GM23338 (cell line): Measurements from ENCODE around the gene HMG20B. TPM values are rescaled to one million over a fixed set of nuclear protein-coding genes. Genes with fewer than 3 reads are reported as not detected.

Source experiments
- ATAC-seq: fragments of 200-7000 bp; cut with Tn5 transposase; 3 replicates; pipeline ENCODE4 v1.9.1; 2020
- DNase-seq: peaks from one replicate; pipeline ENCODE4 v3.0.0-alpha.2; 2015; ENCODE audit warnings: low spot score
- H2AFZ ChIP-seq: fragments of 200-600 bp; sonication (generic); 2 replicates; pipeline ENCODE4 v1.8.0; 2016; ENCODE audit warnings: antibody characterized with exemption, mild to moderate bottlenecking, moderate library complexity
- H3F3A ChIP-seq: fragments of 200-600 bp; sonication (generic); replicated peaks from 2 replicates; pipeline ENCODE4 v1.8.0; 2017; ENCODE audit warnings: antibody characterized with exemption, mixed run types, low read depth
- H3K27ac ChIP-seq: fragments of 200-600 bp; sonication (generic); 2 replicates; pipeline ENCODE4 v1.6.1; 2016; ENCODE audit warnings: low read depth
- H3K27me3 ChIP-seq: fragments of 200-600 bp; sonication (generic); 2 replicates; pipeline ENCODE4 v1.8.0; 2016; ENCODE audit warnings: mild to moderate bottlenecking, mixed run types, moderate library complexity; ENCODE audit not compliant: insufficient read depth
- H3K36me3 ChIP-seq: fragments of 200-600 bp; sonication (generic); 2 replicates; pipeline ENCODE4 v1.8.0; 2016; ENCODE audit warnings: mild to moderate bottlenecking; ENCODE audit not compliant: insufficient read depth
- H3K4me1 ChIP-seq: fragments of 200-600 bp; sonication (generic); 2 replicates; pipeline ENCODE4 v1.8.0; 2016; ENCODE audit warnings: mild to moderate bottlenecking, moderate library complexity; ENCODE audit not compliant: insufficient read depth
- H3K4me2 ChIP-seq: fragments of 200-600 bp; sonication (generic); 2 replicates; pipeline ENCODE4 v1.7.1; 2017; ENCODE audit warnings: mixed run types
- H3K4me3 ChIP-seq: fragments of 200-600 bp; sonication (generic); 2 replicates; pipeline ENCODE4 v1.6.1; 2016; ENCODE audit warnings: mixed run types
- H3K79me2 ChIP-seq: fragments of 200-600 bp; sonication (generic); replicated peaks from 2 replicates; pipeline ENCODE4 v1.8.0; 2017; ENCODE audit warnings: mild to moderate bottlenecking; ENCODE audit not compliant: insufficient read depth
- H3K9me2 ChIP-seq: fragments of 200-600 bp; sonication (generic); 2 replicates; pipeline ENCODE4 v1.8.0; 2017; ENCODE audit not compliant: insufficient read depth
- H4K20me1 ChIP-seq: fragments of 200-600 bp; sonication (generic); replicated peaks from 2 replicates; pipeline ENCODE4 v1.8.0; 2017; ENCODE audit warnings: mild to moderate bottlenecking; ENCODE audit not compliant: insufficient read depth
- H3K27ac Mint-ChIP-seq: 2 replicates; pipeline ENCODE4 v1.8.0; 2020; ENCODE audit warnings: inconsistent platforms, mild to moderate bottlenecking, moderate library complexity, mixed read lengths
- H3K27me3 Mint-ChIP-seq: 3 replicates; pipeline ENCODE4 v1.8.0; 2022; ENCODE audit warnings: low read depth, mild to moderate bottlenecking, moderate library complexity, mixed read lengths, inconsistent platforms; ENCODE audit not compliant: insufficient read depth, poor library complexity
- H3K36me3 Mint-ChIP-seq: 3 replicates; pipeline ENCODE4 v1.8.0; 2021; ENCODE audit warnings: low read depth, mild to moderate bottlenecking, inconsistent platforms, moderate library complexity, mixed read lengths
- H3K4me1 Mint-ChIP-seq: 3 replicates; pipeline ENCODE4 v1.8.0; 2020; ENCODE audit warnings: mild to moderate bottlenecking, inconsistent platforms, mixed read lengths
- H3K4me3 Mint-ChIP-seq: 3 replicates; pipeline ENCODE4 v1.8.0; 2021; ENCODE audit warnings: moderate library complexity, mild to moderate bottlenecking, inconsistent platforms, mixed read lengths
- H3K9me3 Mint-ChIP-seq: 3 replicates; pipeline ENCODE4 v1.8.0; 2020; ENCODE audit warnings: moderate library complexity, mild to moderate bottlenecking, inconsistent platforms, mixed read lengths
- EZH2 ChIP-seq: fragments of 200-600 bp; sonication (generic); IDR thresholded peaks from one replicate; pipeline ENCODE4 v1.8.0; 2017; ENCODE audit warnings: antibody characterized with exemption, mild to moderate bottlenecking, low read depth; ENCODE audit not compliant: unreplicated experiment
- EZH2phosphoT487 ChIP-seq: fragments of 200-600 bp; sonication (generic); IDR thresholded peaks from one replicate; pipeline ENCODE4 v1.8.1; 2018; ENCODE audit warnings: antibody characterized with exemption; ENCODE audit not compliant: unreplicated experiment
- JUNB ChIP-seq: IDR thresholded peaks from one replicate; pipeline ENCODE4 v1.6.1; 2016; ENCODE audit warnings: antibody characterized with exemption; ENCODE audit not compliant: unreplicated experiment
- NANOG ChIP-seq: IDR thresholded peaks from 2 replicates; pipeline ENCODE4 v1.6.1; 2016; ENCODE audit warnings: antibody characterized with exemption, borderline replicate concordance
- POLR2AphosphoS5 ChIP-seq: IDR thresholded peaks from 2 replicates; pipeline ENCODE4 v1.6.1; 2016; ENCODE audit warnings: antibody characterized with exemption, low read depth
- ZNF114 ChIP-seq: fragments of 250-450 bp; sonication (Bioruptor Pico); IDR thresholded peaks from 2 replicates; pipeline ENCODE4 v1.5.0; 2020; ENCODE audit warnings: mild to moderate bottlenecking, moderate library complexity
- polyA plus RNA-seq: library from polyadenylated mRNA; unstranded; fragments of >200 nt; fragmentation: Nextera tagmentation; extraction: Ambion mirVana; gene quantifications from 2 replicates; pipeline ENCODE4 v1.2.1, GENCODE V29; 2016
- total RNA-seq: library from RNA; depleted of rRNA; stranded (reverse); fragments of >200 nt; shearing (Covaris generic); gene quantifications from 2 replicates; pipeline ENCODE4 v1.2.3, GENCODE V29; 2014
- TF ChIP-seq, protein P1 (sequence below), 2 experiments: fragments of 200-600 bp in 1 of 2; sonication (generic) in 1 of 2; conservative IDR thresholded peaks; 2 replicates each; pipeline versions ENCODE4 v1.5.1 to v1.6.1; 2016 to 2017; ENCODE audit warnings: antibody characterized with exemption in 2 of 2, low read depth in 2 of 2, mild to moderate bottlenecking in 2 of 2, moderate library complexity in 1 of 2
- TF ChIP-seq, protein P2 (sequence below): IDR thresholded peaks from one replicate; pipeline ENCODE4 v1.6.1; 2018; ENCODE audit warnings: antibody characterized with exemption; ENCODE audit not compliant: unreplicated experiment
- TF ChIP-seq, protein P3 (sequence below): IDR thresholded peaks from 2 replicates; pipeline ENCODE4 v1.6.1; 2016; ENCODE audit warnings: antibody characterized with exemption

The HMG20B gene
- total and polyA plus RNA-seq, 2 experiments from 2014 or later, result 74.1 to 130 TPM

DNA sequence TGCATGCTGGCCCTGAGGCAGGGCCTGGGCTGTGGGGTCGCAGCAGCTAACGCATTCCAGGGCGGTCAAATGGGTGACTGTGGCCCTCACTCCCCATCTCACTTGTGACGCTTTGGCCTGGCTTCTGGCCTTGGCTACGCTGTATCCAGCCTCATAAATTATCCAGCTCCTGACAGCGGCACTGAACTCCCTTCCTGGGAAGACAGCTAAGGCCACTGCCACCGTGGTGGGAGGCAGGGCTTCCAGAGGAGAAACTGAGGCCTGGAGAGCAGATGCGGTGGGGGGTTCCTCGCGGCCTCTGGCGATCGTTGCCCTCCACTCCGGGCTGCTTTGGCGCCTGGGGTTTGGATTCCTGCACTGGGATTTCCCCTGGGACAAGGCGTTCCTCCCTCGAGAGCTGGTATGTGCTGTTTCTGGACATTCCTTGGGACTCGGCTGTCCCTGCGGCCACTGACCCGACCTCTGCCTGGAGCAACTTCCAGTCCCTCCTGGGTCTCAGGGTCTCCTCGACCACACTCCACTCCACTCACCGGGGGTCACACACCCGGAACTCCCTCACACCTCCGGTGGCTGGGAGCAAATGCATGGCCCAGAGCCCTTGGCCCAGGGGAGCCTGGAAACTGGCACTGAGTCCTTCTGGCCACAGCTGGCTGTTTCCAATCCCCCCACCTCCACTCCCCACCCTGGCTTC is 30.5 kb downstream of the HMG20B start:
- H3K27ac ChIP-seq, result no peak overlapping the region
- Mint-ChIP-seq H3K4me1 (peaks cover 10% of the 10 kb centered on the region), H3K4me3 (no peak overlapping the region), H3K36me3 (no peaks in the 10 kb centered on the region), H3K9me3 (no peaks in the 10 kb centered on the region), H3K27me3 (peaks cover 10% of the 10 kb centered on the region), H3K27ac (no peak overlapping the region)
- H3K4me2 ChIP-seq, result no peak overlapping the region
- H3K4me3 ChIP-seq, result no peak overlapping the region
- peaks cover 4% of the 10 kb centered on the region; the same call in 1 of the 2 replicates for H3F3A ChIP-seq
- peaks cover 11% of the 10 kb centered on the region for H3K27me3 ChIP-seq
- peaks cover 10% of the 10 kb centered on the region for H3K4me1 ChIP-seq
- ATAC-seq (no peak), DNase-seq (no peak)
- no peak overlapping the region for H2AFZ ChIP-seq
- H3K79me2 ChIP-seq, result no peaks in the 10 kb centered on the region
- no peaks in the 10 kb centered on the region for H3K36me3 ChIP-seq
- TF ChIP-seq POLR2AphosphoS5 (no peak), EZH2phosphoT487 (no peak), EZH2 (no peak)
- TF ChIP-seq, protein P1, sequence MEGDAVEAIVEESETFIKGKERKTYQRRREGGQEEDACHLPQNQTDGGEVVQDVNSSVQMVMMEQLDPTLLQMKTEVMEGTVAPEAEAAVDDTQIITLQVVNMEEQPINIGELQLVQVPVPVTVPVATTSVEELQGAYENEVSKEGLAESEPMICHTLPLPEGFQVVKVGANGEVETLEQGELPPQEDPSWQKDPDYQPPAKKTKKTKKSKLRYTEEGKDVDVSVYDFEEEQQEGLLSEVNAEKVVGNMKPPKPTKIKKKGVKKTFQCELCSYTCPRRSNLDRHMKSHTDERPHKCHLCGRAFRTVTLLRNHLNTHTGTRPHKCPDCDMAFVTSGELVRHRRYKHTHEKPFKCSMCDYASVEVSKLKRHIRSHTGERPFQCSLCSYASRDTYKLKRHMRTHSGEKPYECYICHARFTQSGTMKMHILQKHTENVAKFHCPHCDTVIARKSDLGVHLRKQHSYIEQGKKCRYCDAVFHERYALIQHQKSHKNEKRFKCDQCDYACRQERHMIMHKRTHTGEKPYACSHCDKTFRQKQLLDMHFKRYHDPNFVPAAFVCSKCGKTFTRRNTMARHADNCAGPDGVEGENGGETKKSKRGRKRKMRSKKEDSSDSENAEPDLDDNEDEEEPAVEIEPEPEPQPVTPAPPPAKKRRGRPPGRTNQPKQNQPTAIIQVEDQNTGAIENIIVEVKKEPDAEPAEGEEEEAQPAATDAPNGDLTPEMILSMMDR (conservative IDR thresholded peaks at IDR 0.05; ENCODE audit: low read depth in 2 of 2), result no peak
- no peaks in the 10 kb centered on the region for H4K20me1 ChIP-seq
- no peaks in the 10 kb centered on the region for H3K9me2 ChIP-seq

- Histone ChIP-seq H3K4me2 (no peak overlapping the region), H3K9me2 (no peaks in the 10 kb centered on the region), H3K27me3 (peaks cover 11% of the 10 kb centered on the region), H3K4me1 (peaks cover 10% of the 10 kb centered on the region), H4K20me1 (no peaks in the 10 kb centered on the region), H3F3A (peaks cover 4% of the 10 kb centered on the region; the same call in 1 of the 2 replicates), H3K79me2 (no peaks in the 10 kb centered on the region), H3K4me3 (no peak overlapping the region), H3K36me3 (no peaks in the 10 kb centered on the region), H3K27ac (no peak overlapping the region), H2AFZ (no peak overlapping the region)
- Mint-ChIP-seq H3K4me3 (no peak overlapping the region), H3K4me1 (peaks cover 11% of the 10 kb centered on the region), H3K9me3 (no peaks in the 10 kb centered on the region), H3K36me3 (no peaks in the 10 kb centered on the region), H3K27ac (no peak overlapping the region), H3K27me3 (peaks cover 12% of the 10 kb centered on the region)
- no peak for DNase-seq
- ATAC-seq, result no peak
- TF ChIP-seq, protein P2, sequence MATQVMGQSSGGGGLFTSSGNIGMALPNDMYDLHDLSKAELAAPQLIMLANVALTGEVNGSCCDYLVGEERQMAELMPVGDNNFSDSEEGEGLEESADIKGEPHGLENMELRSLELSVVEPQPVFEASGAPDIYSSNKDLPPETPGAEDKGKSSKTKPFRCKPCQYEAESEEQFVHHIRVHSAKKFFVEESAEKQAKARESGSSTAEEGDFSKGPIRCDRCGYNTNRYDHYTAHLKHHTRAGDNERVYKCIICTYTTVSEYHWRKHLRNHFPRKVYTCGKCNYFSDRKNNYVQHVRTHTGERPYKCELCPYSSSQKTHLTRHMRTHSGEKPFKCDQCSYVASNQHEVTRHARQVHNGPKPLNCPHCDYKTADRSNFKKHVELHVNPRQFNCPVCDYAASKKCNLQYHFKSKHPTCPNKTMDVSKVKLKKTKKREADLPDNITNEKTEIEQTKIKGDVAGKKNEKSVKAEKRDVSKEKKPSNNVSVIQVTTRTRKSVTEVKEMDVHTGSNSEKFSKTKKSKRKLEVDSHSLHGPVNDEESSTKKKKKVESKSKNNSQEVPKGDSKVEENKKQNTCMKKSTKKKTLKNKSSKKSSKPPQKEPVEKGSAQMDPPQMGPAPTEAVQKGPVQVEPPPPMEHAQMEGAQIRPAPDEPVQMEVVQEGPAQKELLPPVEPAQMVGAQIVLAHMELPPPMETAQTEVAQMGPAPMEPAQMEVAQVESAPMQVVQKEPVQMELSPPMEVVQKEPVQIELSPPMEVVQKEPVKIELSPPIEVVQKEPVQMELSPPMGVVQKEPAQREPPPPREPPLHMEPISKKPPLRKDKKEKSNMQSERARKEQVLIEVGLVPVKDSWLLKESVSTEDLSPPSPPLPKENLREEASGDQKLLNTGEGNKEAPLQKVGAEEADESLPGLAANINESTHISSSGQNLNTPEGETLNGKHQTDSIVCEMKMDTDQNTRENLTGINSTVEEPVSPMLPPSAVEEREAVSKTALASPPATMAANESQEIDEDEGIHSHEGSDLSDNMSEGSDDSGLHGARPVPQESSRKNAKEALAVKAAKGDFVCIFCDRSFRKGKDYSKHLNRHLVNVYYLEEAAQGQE, result no peak
- no peak for TF ChIP-seq ZNF114 (CRISPR knock-in tag)
- TF ChIP-seq, protein P3, sequence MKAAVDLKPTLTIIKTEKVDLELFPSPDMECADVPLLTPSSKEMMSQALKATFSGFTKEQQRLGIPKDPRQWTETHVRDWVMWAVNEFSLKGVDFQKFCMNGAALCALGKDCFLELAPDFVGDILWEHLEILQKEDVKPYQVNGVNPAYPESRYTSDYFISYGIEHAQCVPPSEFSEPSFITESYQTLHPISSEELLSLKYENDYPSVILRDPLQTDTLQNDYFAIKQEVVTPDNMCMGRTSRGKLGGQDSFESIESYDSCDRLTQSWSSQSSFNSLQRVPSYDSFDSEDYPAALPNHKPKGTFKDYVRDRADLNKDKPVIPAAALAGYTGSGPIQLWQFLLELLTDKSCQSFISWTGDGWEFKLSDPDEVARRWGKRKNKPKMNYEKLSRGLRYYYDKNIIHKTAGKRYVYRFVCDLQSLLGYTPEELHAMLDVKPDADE, result no peak
- no peak for TF ChIP-seq EZH2
- no peak for TF ChIP-seq EZH2phosphoT487
- TF ChIP-seq NANOG, result no peak
- TF ChIP-seq, protein P1 (conservative IDR thresholded peaks at IDR 0.05; ENCODE audit: low read depth in 2 of 2), result no peak
- TF ChIP-seq JUNB, result no peak
- TF ChIP-seq POLR2AphosphoS5, result no peak
Observed at GRCh38 chr19:3604227-3604986, 31.7 kb downstream of the HMG20B start.
